ENCODE results near the gene LIMS2.

Gene LIMS2

DNA sequence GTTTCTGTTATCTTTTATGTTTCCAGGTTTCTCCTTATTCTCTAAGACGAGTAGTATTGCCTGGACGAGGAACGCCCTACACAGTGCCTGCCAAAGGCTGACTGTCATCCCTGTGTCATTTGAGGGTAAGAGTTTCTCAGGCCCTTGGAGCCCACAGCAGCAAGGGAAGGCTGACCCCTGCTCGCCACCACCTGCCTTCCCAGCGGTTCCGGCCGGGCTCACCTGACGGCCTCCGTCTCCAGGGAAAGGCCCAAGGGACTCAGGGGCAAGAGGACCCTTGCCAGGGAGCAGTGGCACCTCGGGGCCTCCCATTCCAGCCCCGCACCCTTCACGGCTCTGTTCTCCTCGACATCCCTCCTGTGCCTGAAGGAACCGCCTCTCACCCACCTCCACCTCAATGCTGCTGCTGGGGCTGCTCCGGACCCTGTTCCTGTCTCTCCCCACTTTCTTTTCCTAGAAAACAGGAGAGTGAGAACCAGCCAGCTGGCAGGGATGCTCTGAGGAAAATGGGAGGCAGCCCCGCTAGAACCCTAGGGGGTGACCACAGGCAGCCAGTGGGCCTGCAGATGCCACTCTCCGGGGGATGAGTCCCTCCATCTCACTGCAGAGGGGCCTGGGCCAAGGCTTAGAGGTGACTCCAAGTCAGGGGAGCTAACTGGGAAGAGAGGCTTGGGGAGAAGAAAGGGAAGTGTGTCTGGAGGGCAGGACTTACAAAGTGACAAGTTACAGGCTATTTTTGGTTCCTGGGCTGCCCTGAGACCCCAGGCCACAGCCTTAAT lies 1.9 kb downstream of the LIMS2 start:
- DNase-seq: no peak

DNA sequence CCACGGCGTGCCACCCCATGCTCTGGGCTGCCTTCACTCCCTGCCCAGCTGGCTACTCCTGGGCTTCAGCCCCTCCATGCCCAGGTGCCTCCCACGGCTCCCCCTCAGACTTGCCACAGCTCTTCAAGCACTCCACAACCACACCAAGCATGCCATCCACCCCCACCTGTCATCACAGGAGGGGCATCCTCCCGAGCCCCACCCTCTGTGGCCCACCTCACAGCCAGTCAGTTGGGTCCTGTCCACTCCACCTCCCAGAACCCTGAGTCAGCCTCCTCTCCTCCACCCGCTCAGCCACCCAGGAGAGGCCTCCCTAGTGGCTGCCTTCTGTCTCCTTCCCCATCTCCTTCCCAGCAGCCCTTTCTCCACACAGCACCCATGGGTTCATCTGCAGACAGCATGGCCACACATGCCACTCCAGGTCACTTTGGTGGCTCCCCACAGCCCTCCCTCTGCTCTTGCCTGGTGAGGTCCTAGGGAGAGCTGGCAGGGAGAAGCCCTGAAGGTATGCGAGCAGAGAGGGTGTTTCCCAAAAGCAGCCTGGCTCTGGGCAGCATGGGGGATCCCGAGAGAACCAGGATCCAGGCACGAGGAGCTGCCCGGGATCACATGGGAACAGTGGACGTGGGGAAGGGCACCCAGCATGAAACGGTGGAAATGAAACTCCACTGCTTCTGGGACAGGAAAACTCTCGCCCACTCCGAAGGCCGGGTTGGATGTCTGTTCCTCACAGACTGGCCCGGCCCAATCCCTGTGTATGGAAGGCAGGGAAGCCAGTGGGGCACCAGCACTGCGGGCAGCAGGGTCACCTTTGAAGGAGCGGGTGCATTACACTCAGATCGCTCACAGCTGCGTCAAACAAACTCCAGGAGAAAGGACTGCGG lies 2.7 kb downstream of the LIMS2 start:
- no peak for DNase-seq

DNA sequence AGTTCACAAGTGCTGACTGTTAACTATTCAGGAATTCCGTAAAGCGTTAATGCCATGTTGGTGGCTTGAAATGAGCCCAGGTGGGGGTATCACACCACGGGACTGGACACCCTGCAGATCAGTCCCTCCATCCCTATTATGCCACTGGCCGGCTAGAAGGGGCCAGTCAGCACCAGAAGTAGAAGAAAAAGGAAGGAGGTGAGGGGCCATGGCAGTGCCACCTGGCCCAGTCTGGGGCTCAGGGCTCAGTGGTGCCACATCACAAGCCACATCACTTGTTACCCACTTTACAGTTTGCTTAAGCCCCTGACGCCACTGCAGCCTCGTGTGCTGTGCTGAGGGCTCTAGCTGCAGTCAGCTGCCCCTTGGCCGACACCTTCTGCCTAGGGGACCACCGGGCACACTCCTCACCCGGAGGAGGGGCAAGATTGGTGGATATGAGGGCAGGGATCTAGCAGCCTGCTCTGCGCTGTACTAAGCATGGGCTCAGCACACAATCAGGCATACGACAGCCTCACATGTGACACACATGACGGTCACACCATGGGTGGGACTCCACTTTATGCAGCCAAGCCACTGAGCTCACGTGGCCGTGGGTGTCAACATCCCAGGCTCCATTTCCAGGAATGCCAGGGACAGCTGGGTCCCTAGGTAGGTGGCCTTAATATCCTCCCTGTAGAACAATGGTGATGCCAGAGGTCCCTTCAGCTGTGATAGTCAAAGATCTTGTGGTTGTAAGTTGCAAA lies 3.6 kb downstream of the LIMS2 start:
- DNase-seq: no peak

DNA sequence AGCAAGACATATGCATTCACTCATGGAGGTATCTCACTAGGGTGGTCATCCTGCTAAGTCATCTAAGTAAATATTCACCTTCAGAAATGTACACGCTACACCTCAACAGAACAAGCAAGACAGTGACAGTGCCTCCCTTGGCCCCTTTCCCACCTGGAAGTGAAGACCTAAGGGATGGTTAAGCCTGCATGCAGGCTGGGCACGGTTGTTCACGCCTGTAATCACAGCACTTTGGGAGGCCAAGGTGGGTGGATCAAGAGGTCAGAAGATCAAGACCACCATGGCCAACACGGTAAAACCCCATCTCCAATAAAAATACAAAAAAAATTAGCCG lies 4.4 kb downstream of the LIMS2 start:
- no peak for DNase-seq

DNA sequence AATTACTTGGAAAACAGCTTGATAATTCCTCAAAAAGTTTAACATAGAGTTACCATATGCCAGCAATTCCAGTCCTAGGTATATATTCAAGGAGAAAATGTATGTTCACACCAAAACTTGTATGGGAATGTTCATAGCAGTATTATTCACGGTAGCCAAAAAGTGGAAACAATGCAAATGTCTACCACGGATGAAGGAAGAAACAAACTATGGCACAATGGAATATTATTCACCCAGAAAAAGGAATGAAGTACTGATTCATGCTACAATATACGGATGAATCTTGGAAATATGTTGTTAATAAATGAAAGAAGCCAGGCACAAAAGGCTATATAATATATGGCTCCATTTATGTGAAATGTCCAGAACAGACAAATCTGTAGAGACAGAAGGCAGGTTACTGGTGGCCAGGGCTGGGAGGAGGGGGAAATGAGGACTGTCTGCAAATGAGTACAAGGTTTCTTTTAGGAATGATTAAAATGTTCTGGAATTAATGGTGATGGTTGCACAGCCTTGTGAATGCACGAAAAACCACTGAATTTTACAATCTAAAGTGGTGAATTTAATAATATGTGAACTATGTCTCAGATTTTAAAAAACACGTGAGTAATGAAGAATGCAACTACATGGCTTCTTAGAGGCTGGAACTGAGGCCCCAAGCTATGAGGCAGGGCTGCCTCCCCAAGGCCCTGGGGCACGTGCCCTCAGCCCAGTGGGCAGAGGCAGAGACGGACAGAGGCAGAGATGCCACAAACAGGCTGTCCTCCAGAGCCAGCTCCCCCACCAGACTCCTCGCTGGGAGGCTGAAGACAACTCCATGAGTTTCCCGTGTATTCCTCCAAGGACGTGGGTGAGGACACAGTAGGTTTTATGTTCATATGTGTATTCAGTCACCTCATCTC lies 5.0 kb downstream of the LIMS2 start:
- no peak for DNase-seq

DNA sequence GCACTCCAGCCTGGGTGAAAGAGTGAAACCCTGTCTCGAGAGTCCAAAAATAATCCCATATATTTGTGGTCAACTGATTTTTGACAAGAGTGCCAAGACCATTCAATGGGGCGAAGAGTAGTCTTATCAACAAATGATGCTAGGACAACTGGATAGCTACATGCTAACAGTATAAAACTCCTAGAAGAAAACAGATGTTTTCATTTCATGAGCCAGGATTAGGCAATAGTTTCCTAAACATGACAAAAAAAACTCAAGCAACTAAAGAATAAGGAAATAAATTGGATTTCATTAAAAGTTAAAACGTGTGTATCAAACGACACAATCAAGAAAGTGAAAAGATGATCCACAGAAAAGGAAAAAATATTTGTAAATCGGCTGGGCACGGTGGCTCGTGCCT lies 6.3 kb downstream of the LIMS2 start:
- no peak for DNase-seq

DNA sequence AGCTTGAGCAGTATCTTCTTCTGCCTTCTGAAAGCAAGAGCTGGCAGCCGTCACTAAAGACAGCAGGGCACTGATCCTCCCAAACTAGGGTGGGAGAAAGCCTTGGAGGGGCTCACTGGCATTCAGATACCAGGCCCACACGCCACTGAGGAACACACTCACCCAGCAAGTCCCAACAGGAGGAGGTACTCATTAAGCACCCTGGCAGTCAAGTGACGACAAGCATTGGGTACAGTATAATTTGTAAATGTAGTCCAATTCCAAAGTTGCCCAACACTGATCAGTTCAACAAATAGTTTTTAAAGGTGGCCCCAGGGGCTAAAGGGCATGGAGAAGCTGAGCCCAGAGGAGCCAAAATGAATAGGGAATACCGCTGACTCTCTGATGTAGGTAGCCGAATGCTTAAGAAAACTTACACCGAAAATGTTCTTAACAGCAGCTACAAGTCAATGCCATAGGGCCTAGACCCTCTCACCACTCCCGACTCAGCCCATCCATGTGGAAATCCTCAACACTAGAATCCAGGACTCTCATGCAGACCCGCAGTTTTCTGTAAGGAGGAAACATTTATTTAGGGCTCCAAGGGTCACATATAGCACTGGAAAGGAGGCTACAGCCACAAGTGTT lies 9.9 kb downstream of the LIMS2 start:
- no peak for DNase-seq

DNA sequence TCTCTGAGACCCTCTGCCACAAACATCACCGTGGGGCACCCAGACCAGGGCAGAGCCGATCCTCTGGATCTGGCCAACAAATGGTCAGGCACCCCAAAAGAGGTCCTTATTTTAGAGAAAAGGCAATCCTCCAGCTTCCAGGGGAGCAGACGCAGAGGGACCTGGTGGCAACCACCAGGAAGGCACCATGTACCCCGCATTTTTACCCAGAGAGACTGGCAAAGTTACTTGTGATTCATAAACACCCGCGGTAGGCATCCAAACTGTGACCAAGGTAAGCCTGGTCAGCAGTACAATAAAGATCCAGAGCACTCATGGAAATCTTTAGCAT lies 10.5 kb downstream of the LIMS2 start:
- no peak for DNase-seq

DNA sequence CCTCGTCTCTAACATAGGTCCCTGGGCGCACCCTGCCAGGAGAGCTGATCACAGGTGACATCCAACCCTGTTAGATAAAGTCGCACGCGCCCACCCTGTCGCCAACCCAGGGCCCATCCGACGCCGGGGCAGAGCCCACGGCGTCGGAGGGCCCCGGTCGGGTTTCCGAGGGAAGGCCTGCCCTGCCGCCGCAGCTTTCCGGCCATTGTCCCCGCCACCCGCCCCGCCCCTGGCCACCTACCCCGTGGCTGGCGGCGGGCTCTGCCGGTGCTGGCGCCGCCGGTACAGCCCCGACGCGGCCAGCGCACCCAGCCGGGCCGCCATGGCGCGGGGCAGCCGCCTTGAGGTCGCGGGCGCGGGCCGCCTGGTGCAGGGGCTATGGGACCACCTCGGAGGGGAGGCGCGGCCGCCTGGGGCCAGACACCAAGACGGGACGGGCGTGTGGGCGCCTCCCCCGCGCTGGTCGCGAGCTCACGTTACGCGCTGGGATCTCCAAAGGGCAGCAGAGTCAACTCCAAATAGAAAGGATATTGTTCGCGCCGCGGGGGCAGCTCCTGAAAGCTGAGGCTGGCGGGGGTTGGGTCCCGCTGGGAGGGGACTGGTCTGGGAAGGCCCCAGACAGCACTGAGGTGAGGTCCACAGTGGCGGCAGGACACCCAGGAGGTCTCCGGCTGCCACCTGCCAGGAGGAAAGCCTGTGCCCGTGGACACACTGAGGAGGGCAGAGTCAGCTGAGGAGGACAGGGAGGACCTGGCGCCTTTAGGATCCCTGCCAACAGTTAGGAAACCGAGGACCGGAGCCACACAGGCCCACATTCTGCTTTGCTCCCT lies 11.1 kb downstream of the LIMS2 start:
- DNase-seq: no peak

DNA sequence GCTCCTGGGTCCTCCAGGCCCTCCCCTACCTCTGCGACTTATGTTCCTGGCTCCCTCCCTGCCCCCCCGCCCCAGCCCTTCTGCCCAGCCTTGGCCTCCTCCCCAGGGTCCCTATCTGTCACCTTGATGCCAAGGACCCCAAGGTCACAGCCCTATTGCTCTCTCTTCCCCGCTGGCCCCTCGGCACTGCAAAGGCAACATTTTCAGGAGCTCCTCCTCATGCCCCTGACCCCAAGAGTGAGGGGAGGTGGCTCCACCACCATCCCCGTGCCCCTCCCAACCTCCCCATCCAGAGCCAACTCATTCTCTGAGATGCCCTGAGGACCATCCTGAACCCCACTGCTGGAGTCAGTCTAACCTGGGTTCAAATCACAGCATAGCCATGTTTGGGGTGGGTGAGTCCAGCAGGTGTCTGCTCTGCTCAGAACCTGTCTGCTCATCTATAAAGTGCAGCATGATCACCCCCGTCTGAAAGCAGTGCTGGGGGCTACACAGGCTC lies 11.7 kb downstream of the LIMS2 start:
- DNase-seq: no peak

DNA sequence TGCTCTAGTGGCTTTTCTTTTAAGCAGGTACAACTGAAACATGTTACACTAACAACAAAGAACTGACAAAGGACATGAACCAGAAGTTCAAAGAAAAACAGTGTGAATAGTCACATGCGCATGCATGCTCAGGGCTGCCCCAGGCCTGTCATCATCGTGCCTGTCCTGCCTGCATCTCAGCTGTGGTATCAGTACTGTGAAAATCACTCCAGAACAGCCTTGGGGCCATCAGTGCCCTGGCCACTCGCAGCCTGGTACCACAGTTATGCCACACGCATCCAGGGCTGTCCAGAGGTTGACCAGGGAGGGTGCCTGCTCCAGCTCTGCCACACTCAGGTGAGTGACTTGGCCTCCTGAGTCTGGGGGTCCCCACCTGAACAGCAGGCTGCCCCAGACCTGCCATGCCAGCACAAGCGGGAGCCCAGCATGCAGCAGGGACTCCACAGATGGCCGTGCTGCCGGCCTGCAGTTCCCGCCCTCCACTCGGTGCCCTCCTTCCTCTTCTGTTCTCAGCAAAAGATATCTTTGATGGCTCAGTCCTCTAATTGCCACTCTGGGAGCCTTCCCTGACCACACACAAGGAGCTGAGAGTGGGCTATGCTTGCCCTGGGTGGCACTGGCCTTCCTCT lies 12.3 kb downstream of the LIMS2 start:
- no peak for DNase-seq

DNA sequence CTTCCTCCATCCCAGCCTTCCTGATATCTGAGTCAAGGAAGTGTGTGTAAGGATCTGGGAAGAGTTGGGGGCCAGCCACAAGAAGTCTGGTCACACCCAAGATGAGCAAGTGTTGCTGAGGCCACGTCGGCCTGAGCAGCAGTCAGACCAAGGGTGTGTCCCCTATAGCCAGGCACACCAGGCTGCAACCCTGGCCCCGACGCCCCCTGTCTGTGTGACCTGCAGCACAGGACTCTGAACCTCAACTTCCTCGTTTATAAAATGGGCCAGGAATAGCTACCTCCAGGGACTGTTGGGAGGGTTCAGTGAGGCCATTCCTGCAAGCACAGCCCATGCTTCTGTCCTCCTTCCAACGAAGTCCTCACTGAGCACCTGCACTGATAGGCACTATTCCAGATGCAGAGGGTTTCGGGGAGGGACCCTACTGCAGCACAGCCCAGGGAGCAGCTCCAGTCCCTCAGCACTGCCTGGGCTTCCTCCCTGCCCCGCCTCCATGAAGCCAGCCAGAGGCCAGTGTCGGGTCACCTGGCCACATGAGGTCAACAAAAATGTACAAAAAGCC lies 13.3 kb downstream of the LIMS2 start:
- DNase-seq: no peak

DNA sequence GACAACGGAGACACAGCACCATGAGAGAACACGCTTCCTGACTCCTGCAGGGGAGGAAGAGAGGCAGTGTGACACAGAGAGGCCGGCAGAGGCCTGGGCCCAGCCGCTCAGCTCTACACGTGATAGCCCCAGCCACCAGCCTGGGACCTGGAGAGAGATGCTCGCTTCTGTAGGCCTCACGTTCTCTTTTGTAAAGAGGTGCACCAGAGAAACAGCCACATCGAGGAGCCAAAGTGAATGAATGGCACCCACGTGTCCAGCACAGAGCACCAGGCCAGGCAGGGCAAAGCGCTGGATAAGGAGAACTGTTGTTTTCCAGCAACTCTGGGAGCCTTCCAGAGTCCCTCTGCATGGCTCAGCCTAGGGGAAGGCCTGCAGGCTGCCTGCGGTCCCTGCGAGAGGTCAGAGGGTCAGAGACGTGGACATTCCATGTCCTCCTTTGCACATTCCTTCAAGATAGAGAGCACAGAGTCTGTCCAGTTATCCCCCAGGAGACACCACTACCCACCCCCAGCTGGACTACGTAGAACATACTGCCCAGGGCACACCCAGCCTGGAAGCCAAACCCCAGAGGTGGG lies 14.2 kb downstream of the LIMS2 start:
- DNase-seq: no peak

DNA sequence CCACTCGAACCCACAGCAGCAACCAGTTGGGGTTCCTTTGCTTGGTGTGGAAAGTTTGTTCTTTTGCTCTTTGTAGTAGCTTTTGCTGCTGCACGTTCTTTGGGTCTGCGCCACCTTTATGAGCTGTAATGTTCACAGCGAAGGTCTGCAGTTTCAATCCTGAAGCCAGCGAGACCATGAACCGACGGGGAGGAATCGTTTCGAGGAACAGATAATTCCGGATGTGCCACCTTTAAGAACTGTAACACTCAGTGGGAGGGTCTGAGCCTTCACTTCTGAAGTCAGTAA lies 15.1 kb downstream of the LIMS2 start:
- DNase-seq: no peak

DNA sequence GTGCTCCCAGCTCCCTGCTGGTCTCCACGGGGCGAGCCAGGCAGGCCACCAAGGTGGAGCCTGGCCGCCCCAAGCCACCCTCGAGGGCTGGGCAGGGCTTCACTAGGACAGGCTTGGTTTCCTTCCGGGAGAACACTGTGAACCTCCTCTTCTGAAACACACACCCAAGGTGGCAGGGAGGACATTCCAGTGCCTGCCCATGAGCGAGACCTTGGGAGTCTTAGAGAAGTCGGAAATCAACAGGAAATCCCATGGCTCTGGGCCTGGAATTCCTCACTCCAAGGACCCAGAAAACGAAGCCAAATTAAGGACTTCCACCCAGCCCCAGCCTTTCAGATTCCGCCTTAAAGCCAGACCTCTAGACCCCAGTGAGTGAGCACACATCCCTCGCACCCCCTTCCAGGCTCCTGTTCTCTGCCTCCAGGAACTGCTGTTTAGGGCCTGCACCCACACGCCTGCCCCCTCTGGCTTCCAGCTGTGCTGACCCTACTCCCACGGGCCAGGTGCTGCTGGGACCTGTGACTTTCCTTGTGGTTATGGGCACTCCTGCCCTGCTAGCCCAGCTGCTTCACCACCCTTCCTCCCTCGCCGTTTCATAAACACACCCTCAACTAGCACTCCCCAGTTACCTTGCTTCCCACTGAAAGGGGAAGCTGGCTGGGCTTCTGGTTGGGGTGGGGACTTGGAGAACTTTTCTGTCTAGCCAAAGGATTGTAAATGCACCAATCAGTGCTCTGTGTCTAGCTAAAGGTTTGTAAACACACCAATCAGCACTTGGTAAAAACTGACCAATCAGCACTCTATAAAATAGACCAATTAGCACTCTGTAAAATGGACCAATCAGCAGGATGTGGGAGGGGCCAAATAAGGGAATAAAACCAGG lies 15.7 kb downstream of the LIMS2 start:
- no peak for DNase-seq

DNA sequence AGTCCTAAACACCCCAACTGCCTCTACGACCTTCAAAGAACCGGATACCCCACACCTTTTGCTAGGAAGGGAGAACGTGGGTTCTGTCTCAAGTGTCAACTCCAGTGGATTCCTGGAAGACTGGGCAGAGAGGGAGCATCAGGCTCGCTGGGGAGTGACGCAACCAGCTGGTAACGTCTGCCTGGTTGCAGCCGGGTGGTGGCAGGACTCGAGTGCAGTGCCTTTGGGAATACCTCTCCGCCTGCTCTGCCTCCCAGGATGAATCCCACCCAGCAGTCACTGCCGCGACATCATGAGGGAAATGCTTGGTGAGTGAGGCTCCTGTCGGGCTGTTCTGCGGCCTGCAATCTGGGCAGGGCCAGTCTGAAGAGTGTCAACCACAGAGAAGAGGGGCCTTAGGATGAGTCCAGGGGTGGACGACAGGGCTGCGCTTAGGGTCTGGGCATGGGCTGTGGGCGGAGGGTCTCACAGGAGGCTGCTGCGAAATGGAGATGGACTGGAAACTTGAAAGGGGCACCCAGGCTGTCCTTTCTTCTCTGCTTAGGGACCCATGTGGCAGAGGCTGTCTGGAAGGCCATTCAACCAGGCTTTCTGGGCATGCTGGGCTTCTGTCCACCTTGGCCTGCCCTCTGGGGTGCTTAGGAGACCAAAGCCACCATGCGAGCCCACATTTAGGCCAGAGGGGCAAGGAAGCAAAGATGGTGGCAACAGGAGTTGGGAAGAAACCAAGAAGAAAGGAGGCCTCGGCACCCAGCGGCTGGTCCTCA lies 16.5 kb downstream of the LIMS2 start:
- DNase-seq: no peak

DNA sequence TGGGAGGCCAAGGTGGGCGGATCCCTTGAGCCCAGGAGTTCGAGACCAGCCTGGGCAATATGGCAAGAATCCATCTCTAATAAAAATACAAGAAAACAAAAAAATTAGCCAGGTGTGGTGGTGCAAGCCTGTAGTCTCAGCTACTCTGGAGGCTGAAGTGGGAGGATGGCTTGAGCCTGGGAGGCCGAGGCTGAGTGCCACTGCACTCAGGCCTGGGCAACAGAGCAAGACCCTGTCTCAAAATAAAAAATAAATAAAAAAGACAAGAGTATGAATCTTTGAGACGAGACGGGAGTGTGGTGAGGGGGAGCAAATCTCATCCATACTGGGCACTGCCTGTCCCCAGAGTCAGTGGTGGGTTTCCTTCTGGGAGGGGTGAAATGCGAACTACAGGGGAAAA lies 17.2 kb downstream of the LIMS2 start:
- no peak for DNase-seq

DNA sequence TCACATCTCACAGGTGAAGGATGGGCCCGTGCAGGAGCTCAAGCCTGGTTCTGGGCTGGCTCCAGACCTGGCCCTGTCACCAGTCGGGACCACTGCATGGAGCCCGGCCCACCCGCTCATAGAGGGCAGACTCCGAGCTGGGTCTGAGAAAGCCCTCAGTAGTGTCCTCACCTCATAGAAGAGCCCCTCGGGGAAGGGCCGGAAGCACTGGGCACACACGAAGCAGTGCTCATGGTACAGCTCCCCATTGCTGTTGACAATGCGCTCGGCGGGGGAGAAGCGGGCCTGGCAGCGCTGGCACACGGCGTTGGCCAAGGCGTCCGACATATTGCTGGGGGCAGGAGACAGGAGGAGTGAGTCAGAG lies 18.1 kb downstream of the LIMS2 start:
- DNase-seq: no peak
